NCI-H146 (cell line): ENCODE data around the gene AADACL4.

ENCODE experiments used
- DNase-seq: peaks from one replicate; lab custom pipeline; 2025; lab: John Stamatoyannopoulos, UW

The AADACL4 gene

DNA sequence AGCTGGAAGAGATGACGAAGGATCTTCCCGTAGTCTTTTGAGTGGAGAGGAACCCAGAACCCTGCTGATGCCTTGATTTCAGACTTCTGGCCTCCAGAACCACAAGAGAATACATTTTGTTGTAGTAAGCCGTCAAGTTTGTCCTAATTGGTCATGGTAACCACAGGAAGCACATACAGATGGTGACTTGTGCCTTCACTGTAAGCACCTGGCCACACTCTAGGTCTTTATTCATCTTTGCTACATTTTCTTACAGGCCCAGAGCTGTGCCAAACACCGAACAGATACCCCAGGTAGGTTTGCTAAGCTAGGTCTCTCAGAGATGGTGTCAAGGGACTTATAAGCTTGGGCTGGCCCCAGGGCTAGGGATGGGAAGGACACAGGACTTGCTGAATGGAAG is 30.7 kb upstream of the AADACL4 start:
- no peak for DNase-seq

DNA sequence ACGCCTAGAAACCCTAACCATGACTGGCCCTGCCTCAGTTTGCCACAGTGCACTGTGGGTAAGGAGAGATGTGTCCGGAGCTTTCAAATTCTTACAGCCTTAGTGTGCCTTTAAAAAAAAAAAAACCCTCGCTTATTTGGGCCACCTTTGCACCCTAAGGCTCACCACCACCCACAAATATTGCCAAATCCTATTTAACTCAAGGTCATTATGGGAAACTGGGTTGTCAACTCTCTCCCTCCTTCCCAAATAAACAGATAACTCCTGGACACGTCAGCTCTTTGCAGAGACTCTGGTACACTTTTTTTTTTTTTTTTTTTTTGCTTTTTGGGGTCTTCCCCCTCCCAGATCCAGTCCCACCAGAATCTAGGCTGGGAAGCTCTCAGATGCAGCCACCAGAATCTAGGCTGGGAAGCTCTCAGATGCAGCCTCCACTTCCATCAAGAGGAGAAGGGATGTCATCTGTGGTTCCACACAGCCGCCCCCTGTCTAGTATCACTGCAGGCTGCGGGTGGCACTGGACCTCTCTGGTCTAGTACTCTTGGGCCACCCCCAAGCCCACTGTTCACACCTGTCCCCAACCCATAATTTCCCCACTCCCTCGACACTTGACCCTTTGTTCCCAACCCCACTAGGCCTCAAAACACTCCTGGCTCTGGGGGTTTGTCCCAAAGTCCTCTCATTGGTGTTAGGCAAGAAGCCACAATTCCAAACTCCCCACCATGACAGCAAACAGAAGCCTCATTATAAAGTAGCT is 29.3 kb upstream of the AADACL4 start:
- DNase-seq: no peak

DNA sequence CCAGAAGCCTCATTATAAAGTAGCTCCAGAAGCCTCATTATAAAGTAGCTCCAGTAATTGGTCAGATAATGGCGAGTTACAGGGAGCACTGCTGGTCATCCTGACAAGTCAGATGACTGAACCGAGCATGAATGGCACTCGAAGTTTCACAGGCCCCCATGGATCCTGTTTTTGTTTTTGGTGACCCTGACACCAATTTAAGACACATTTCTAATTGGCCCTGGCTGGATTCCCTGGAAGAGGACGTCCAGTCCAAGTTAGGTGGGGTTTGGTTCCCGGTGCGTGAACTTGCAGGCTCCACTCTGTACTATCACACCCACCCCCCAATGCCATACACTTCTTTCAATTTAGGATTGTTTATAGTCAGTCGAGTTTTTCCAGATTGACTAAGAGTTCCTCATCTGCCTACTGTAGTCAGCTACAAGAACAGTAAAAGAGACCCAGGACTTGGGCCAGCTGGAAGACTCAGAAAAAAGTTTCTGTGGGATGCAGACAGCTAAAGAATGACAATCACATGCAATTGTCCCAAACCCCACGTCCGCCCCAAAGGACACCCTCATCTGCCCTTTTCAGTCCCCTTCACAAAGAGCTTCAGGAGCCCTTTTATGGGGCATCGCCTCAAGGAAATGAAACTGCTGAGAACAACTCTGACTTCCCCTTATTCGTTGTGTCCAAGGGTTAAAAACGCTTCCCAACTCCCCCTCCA is 28.6 kb upstream of the AADACL4 start:
- DNase-seq: no peak

- DNase-seq: peak; percentile 2
Measured at GRCh38 chr1:12615865-12616708, 27.8 kb upstream of the AADACL4 start.

DNA sequence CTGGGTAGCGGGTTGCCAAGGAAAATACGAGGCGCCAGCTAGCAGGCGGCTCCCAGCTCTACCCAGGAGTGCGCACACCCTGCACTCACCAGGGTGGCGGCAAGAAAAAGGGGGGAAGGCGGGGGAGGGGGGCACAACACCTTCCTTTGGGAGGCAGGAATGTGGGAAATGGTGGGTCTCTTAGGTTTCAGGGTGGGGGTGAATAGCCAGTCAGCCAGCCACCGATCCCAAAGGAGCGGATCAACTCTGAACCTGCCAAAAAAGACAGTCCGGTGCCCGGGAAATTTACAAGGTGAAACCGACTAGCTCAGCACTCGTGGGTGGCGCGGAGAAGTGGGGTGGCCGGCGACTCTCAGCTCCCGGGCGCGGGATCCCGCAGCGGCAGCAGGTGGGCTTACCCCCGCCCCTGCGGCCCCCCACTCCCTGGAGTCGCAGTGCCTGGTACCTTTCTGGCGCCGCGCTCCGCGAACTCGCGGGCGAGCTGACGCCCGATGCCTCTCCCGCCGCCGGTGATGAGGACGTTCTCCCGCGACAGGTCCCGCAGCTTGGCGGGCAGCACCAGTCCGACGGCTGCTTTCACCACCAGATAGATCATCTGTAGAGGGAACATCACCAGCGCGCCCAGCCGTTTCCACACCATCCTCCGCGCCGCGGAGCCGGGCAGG is 27.0 kb upstream of the AADACL4 start:
- no peak for DNase-seq

- no peak for DNase-seq
Measured at GRCh38 chr1:12617511-12617900, 26.4 kb upstream of the AADACL4 start.

DNA sequence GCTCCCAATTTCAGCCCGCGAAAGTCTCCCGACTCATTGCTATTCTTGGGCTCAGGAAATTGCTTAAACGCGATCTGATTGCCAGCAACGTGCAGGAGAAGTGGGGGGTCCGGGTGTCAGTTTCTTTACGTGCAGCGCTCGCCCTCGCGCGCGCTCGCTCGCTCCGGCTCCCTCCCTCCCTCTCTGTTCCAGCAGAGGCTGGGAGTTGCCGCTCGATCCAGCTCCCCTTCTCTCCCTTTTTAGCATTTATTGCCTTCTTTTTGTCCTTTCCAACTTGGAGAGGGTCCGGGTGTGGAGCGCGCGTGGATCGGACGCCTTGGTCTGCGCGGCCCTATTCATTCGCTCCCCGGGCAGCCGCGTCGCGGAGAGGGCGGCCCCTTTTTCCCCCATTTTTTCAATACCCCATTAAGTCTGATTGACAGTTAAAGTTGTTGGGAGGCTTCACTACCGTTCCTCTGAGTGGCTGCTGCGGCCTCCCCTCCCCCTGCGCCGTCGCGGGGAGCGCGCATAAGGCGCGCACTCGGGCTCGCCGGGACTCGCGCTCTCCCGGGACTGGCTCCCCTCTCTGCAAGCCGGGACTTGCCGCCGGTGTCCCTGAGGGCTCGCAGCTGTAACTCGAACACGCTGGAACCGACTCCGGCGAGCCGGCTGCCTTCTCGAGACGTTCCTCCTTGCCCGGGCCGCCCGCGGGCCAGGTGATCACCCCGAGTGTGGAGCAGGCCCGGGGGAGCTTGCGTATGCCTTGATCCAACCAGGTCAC is 25.8 kb upstream of the AADACL4 start, which contains the start of gene DHRS3:
Gene DHRS3, minus strand, starts transcription at position 310 of the 760 bp plus-strand sequence. CDS start 862 bp downstream, outside the sequence.
- DNase-seq: peak; percentile 21

DNA sequence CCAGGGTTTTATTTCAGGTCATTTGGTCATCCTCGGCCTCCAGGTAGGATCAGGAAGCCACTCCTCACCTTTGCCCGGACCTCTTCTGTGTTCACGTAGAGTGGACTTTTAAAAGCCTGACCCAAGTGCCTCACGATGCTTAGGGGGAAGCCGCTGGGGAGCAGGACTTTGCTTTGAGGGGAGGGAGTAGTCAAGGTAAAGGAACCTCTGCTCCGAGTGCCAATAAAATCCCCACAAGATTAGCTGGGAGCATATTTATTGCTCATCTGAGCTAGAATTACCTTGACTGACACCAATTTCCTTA is 25.3 kb upstream of the AADACL4 start:
- no peak for DNase-seq

GRCh38 chr1:12618965-12619791 is 24.7 kb upstream of the AADACL4 start:
- DNase-seq: no peak

DNA sequence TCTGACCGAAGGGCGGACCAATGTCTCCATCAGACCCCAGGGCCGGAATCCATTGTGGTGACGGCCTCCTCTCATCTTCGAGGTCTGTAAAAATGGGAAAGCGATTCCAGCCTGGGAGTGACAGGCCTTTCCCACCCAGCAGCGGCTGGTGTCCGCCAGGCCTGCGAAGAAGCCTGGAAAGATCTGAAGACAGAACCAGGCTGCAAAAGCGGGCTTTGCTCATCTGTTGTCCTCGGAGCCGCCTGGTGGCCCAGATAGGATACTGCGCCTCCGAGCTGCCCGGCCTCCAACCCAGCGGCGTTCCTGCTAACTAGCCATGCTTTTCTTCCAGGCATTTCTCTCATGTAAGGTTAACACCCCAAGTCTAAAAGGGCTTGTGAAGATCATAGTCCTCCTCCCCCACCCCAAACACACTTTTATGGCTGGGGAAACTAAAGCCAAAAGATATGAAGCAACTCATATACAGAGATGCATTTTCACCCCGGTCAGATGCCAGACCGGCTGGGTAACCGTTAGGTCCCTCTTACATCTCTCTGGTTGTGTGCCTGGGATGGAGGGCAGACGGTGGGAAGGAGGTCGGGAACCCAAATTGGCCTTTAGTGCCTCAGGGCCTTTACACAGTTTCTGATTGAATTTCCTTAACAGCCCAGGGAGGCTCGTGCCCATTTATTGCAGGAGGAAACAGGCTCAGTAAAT is 23.9 kb upstream of the AADACL4 start:
- DNase-seq: peak; percentile 37

DNA sequence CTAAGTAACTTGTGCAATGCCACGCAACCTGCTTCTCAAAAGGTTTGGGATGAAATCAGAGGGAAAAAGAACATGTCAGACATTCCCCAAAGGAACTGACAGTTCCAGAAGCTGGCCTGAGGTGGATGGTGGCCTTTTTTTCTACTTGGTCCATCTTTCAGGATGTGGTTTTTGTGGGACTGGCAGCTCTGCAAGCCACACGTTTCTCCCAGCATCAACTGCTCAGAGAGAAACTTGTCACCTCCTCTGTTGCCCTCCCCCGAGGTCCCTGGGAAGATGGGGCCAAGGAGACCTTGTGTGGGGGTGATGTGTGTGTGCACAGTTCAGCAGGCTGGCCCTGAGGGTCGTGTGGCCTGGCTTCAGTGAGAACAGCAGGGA is 23.4 kb upstream of the AADACL4 start:
- no peak for DNase-seq

DNA sequence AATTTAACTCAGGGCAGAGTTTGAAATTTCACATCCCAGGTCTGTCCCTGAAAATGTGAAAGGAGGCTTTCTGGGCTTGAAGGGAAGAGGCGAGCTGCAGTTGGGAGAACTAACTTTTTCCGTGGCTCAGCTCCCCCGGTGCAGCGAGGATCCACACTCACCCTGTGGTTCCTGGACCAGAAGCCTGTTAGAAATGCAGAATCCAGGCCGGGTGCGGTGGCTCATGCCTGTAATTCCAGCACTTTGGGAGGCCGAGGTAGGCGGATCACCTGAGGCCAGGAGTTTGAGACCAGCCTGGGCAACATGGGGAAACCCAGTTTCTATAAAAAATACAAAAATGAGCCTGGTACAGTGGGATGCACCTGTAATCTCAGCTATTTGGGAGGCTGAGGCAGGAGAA is 23.0 kb upstream of the AADACL4 start:
- no peak for DNase-seq

DNA sequence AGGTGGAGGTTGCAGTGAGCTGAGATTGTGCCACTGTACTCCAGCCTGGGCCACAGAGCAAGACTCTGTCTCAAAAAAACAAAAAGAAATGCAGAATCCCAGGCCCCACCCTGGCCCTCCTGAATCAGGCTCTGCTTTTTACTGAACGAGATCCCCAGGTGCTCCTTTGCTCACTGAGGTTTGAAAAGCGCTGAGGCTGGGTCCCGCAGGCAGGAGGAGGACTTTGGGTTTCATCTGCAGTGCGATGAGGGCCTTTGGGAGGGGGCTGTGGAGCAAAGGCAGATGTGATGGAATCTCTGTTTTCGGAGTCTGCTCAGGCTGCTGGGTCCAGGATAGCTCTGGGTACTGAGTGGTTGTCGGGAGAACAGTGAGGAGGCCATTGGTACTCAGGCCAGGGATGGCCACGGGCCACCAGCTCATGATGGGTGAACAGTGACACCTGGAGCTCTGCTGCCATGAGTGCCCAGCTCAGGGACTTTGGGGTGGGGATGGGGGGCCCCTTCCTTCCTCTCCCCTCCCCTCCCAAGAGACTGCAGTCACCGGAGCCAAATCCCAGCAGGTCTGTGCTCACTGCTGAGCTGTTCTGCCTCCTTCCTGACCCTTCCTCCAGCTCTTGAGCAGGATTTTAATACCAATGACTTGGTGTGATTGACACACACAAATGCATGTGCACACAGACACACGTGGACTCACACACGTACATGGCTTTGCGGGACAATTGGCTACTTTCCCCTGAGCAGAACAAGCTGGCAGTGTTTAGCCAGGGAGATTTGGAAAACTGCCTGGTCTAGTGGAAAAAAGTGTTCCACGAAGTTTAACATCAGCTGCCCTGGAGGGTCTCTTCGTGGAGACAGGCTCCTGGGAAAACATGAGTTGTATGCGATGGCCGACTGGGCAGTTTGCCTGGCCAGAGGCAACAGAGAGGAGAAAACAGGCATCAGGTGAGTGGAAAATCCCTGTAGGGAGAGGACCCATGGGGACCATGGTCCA is 22.2 kb upstream of the AADACL4 start:
- DNase-seq: no peak

- no peak for DNase-seq
Measured at GRCh38 chr1:12622506-12622905, 21.4 kb upstream of the AADACL4 start.

GRCh38 chr1:12625276-12625675 is 18.6 kb upstream of the AADACL4 start:
- no peak for DNase-seq

DNA sequence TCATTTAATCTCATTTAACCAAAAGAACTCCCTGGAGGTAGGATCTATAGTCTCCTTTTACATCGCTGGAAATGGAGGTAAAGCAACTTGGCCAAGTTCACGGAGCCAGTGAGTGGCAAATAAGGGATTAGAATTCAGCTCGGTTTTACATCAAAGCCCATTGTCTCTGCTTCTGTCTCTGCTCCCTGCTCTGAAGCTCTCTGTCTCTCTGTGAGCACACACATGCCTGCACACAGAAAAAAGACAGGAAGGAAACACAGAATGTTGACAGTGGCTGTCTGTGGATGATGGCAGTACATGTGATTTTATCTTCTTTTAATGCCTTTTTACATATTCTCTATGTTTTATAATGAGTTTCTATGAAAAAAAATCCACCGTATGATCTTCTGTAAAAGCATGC is 17.0 kb upstream of the AADACL4 start:
- DNase-seq: no peak

DNA sequence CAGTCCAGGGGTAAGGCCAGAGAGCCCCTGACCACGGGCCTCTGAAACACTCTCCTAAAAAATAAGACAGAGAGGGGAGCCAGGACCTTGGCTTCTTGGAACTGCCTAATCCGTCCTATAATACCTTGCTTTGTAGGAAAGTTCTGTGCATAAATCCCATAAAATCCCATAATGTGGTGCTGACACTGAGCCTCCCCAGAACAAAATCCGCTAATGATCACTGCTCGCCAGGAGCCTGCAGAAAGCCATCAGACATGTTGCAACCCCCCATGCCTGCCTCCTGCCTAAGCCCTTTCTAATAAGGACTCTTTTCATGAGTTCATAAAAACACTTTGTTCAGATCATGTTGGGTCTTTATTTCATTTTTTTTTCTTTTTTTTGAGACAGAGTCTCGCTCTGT is 16.6 kb upstream of the AADACL4 start:
- DNase-seq: no peak

- peak; percentile 26 for DNase-seq
Measured at GRCh38 chr1:12629511-12629956, 14.4 kb upstream of the AADACL4 start.
